Rectal smooth muscle tissue (tissue), 1 donor: Measurements from ENCODE around the gene PCDH7.
A peak's percentile ranks its signal among the peaks of the same experiment; 100 is the strongest.

Source experiments
- H3K27ac ChIP-seq: one replicate; pipeline ENCODE4 v1.7.0; 2013; ENCODE audit warnings: low read depth, low read length, inconsistent platforms
- H3K27me3 ChIP-seq: one replicate; pipeline ENCODE4 v1.7.0; 2013; ENCODE audit warnings: low read length; ENCODE audit not compliant: control insufficient read depth, insufficient read depth
- H3K36me3 ChIP-seq: one replicate; pipeline ENCODE4 v1.7.0; 2013; ENCODE audit warnings: low read length; ENCODE audit not compliant: control insufficient read depth, insufficient read depth
- H3K4me1 ChIP-seq: one replicate; pipeline ENCODE4 v1.7.0; 2013; ENCODE audit warnings: low read length; ENCODE audit not compliant: control insufficient read depth, insufficient read depth
- H3K4me3 ChIP-seq: one replicate; pipeline ENCODE4 v1.7.0; 2013; ENCODE audit warnings: low read length
- H3K9ac ChIP-seq: one replicate; pipeline ENCODE4 v1.7.0; 2013; ENCODE audit warnings: low read length

PCDH7 gene

DNA sequence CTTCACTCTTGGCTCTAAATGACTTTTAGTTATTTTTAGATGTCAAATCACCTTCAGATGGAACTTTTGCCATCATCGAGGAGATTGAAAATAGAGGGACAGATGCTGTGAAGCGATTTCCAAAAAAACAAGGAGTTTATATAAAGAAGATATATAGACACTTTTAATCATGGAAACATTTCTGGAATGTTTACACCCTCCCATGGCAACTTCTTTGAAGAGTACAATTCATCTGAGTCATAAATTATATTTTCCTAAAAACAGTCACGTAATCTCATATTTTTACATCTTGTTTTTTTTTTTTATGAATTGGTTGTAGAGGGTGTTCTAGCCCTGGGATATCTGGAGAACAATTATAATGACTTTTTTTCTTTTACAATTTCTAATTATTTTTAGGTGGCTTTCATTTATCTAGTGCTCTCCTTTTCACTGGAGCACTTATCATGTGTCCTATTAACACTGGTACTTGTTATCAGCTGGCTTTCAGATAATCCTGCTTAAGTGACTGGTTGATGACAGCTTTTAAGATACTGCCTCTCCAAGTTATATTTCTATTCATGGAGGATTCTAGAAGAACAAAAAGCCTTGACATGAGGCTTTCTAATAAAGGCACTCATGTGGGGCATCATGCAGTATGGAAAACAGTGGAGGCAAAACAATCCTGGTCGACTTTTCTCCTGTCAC lies 24.9 kb downstream of the PCDH7 start:
- Histone ChIP-seq H3K27me3 (no peaks in the 10 kb centered on the region), H3K4me3 (no peak overlapping the region), H3K4me1 (peaks cover 4% of the 10 kb centered on the region), H3K27ac (peak overlapping the region; percentile 2), H3K36me3 (no peaks in the 10 kb centered on the region), H3K9ac (no peak overlapping the region)

DNA sequence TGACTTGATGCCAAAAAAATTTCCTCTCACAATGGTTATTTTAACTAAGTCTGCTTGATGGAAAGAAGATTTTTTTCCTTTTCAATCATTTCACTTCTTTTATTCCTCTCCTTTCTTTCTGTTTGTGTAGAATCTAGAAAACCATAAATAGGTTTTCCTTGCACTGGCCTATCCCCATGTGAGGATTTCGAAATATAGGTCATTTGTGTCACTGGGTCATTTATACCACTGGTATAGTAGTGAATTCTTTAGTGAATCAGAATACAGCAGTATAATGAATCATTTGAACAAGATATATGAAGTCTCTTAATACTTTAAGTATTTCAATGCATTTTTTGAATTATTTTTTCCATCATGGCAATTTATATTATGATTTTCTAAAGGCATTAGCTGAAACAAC lies 26.6 kb downstream of the PCDH7 start:
- no peaks in the 10 kb centered on the region for H3K36me3 ChIP-seq
- H3K27ac ChIP-seq = no peak overlapping the region
- no peak overlapping the region for H3K4me3 ChIP-seq
- no peak overlapping the region for H3K9ac ChIP-seq
- peaks cover 4% of the 10 kb centered on the region for H3K4me1 ChIP-seq
- no peaks in the 10 kb centered on the region for H3K27me3 ChIP-seq

DNA sequence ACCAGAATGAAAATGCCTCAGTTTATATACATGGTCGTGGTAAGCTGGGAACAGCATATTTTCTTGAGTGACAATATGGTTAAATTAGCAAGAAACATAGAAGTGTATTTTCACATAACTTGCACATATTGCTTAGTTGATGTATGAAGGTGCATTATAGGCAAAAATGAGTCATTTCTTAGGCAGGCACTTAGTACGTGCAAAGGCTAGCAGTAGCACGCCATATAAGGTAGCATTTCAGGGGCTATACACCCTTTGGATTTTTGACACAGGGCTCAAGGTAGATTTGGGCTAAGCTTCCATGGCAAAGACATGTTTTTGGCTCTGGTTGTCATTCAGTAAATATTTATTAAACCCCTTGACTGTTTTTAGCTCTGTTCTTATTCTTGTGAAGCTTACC lies 33.1 kb downstream of the PCDH7 start:
- no peak overlapping the region for H3K9ac ChIP-seq
- no peaks in the 10 kb centered on the region for H3K27me3 ChIP-seq
- peak overlapping the region; percentile 42 for H3K27ac ChIP-seq
- no peaks in the 10 kb centered on the region for H3K36me3 ChIP-seq
- H3K4me1 ChIP-seq = peaks cover 14% of the 10 kb centered on the region
- H3K4me3 ChIP-seq = no peak overlapping the region

DNA sequence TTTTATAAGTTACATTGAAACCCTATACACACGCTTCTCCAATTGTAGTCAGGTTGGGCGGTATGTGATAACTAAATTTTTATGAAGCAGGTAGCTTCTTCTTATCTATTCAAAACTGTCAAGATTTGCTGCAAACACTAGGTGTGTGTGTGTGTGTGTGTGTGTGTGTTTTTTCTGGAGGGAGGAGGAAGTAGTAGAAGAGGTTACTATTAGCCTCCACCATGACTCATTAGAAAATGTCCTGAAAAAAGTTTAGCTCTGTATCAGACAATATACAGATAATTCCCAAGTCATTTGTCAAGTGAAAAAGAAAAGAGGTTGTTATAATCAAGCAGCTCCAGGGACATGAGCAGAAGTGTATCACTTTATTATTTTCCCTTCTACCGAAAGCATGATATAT lies 33.9 kb downstream of the PCDH7 start:
- Histone ChIP-seq H3K9ac (no peak overlapping the region), H3K36me3 (no peaks in the 10 kb centered on the region), H3K4me1 (peaks cover 14% of the 10 kb centered on the region), H3K27ac (no peak overlapping the region), H3K27me3 (no peaks in the 10 kb centered on the region), H3K4me3 (no peak overlapping the region)

DNA sequence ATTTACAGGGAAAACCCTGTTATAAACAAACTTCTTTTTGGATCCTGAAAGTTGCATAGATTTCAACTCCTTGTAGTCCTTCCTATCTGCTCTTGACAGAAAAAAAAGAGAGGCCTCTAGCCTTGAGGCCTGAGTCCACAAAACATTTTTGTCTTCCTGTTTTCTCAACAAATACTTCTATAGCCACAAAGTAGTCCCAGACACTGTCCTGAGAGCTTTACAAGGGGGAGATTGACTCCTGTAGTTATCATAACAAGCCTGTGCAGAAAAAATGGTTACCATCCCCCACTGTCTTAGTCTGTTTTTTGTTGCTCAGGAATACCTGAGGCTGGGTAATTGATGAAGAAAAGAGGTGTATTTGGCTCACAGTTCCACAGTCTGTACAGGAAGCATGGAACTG lies 35.2 kb downstream of the PCDH7 start:
- Histone ChIP-seq H3K4me1 (peaks cover 14% of the 10 kb centered on the region), H3K9ac (no peak overlapping the region), H3K27ac (peak overlapping the region; percentile 31)

DNA sequence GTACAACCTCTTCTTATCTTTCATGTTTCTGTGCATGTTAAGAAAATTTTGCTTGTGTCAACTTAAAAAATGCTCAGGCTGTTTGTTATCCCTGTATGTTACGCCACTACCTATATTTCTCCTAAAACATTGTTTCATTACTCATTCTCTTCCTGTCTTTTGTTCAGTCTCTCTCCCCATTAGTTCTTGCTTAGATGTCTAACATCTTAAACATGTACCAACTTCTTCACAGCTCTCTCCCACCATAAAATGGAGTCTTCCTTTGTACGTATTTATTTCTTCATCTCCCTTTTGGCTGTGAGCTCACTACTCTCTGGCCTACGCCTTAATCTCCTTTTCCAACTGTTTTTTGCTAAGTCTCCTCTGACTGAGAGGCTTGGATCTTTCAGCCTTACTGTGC lies 36.4 kb downstream of the PCDH7 start:
- Histone ChIP-seq H3K4me1 (peaks cover 14% of the 10 kb centered on the region), H3K9ac (no peak overlapping the region), H3K36me3 (no peaks in the 10 kb centered on the region), H3K27me3 (no peaks in the 10 kb centered on the region), H3K27ac (no peak overlapping the region), H3K4me3 (no peak overlapping the region)

More for the DNA sequence above, 35.2 kb downstream of the PCDH7 start:
- Histone ChIP-seq H3K36me3 (no peaks in the 10 kb centered on the region), H3K27me3 (no peaks in the 10 kb centered on the region), H3K4me3 (no peak overlapping the region)

DNA sequence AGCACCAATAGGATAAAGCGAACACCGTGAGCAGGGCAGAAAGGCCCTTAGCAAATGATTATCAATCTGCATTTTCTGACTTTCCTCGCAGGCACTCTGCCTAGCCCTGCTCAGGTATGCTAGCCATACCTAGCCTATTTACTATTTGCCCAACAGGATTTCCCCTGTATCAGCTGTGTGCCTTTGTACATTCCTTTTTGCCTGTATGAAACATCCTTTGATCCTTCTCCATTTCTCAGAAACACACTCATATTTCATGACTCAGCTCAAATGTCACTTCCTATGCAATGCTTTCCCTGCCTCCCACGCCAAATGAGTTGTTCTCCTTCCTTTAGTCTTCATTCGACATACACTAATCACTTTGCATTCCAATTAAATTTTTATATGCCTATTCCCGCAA lies 37.2 kb downstream of the PCDH7 start:
- Histone ChIP-seq H3K27me3 (no peaks in the 10 kb centered on the region), H3K9ac (no peak overlapping the region), H3K36me3 (no peaks in the 10 kb centered on the region), H3K4me1 (peaks cover 14% of the 10 kb centered on the region), H3K27ac (no peak overlapping the region), H3K4me3 (no peak overlapping the region)

DNA sequence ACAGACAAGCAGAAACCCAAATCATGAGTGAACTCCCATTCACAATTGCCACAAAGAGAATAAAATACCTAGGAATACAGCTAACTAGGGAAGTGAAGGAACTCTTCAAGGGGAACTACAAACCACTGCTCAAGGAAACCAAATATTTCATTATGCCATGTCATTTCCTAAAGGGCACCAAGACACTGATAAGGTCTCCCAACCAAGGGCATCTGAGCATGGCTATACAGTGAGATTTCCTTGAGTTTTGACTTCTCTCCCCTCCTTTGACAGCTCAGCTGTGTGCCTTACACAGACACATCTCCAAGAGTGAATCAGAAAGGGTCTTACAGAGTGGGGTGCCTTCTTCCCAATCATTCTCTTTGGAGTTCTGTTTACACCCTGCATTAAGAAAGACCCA lies 40.4 kb downstream of the PCDH7 start:
- Histone ChIP-seq H3K9ac (no peak overlapping the region), H3K4me1 (peaks cover 15% of the 10 kb centered on the region), H3K4me3 (no peak overlapping the region), H3K36me3 (no peaks in the 10 kb centered on the region), H3K27me3 (no peaks in the 10 kb centered on the region), H3K27ac (no peak overlapping the region)

DNA sequence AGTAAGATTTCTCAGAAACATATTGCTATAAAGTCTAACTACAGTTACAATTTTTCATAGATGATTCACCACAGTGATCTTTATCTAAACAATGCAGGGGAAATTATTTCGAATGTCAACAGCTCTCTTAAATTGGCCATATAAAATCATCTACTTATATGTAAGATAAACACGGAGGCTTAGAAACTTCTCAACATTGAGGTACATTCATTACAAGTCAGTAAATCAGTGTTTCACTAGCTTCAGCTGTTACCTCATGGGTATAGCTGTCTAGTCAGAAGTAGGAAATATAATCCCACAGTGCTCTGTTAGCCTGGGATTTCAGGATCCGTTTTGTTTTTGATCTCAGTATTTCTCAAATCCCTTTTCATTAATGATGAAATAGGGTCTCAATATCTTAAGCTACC lies 43.2 kb downstream of the PCDH7 start:
- H3K4me3 ChIP-seq = no peak overlapping the region
- peak overlapping the region; percentile 6 for H3K27ac ChIP-seq
- H3K36me3 ChIP-seq = no peaks in the 10 kb centered on the region
- H3K27me3 ChIP-seq = no peaks in the 10 kb centered on the region
- no peak overlapping the region for H3K9ac ChIP-seq
- H3K4me1 ChIP-seq = peaks cover 11% of the 10 kb centered on the region

DNA sequence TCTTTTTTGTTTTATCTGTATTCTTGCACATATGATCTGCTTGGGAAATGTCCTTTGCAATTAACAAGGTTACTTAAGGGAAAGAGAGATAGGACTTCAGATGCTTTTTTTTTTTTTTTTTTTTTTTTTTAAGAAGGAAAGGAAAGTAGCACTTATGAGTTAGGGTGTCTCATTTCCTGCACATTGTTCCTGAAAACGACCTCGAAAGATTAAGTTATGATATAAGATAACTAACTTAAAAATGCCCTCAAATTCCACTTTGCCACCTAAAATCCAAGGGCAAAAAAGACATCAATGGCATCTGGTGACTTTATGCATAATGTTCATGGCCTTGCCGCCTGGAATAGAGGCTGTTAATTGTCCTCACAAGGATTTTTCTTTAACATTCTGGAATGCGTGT lies 44.9 kb downstream of the PCDH7 start:
- no peaks in the 10 kb centered on the region for H3K27me3 ChIP-seq
- H3K27ac ChIP-seq = no peak overlapping the region
- H3K4me3 ChIP-seq = no peak overlapping the region
- no peak overlapping the region for H3K9ac ChIP-seq
- H3K4me1 ChIP-seq = peaks cover 16% of the 10 kb centered on the region
- no peaks in the 10 kb centered on the region for H3K36me3 ChIP-seq

DNA sequence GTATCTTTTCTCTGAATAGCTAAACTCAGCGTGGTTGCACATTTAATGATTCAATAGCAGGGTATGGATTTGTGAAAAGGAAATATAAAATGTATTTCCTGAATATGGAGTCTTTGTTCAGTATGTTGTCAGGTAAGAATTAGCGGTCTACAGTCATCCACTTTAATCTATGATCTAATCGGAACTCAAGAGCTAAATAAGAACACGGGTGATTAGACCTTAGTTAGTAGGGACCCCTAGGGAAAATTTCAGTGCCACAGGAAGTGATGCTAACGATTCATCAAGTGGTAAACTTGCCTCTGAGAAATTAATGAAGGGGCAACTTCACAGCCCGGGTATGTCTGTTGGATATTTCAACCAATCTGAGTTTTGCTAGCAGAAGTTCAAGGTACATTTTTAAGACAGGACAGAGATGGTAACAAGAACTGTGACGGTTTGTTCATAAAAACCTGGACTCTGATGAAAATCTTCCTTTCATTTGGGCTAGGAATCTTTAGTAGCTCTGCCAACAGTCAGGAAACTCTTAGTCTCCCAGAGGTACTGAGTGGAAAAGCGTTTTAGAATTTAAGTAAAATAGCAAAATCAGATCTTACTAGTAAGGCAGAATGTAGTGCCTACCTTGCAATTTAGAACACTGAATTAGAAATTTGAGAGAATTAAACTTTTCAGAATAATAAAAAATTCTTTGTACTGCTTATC lies 47.1 kb downstream of the PCDH7 start:
- Histone ChIP-seq H3K27me3 (no peaks in the 10 kb centered on the region), H3K4me3 (no peak overlapping the region)

DNA sequence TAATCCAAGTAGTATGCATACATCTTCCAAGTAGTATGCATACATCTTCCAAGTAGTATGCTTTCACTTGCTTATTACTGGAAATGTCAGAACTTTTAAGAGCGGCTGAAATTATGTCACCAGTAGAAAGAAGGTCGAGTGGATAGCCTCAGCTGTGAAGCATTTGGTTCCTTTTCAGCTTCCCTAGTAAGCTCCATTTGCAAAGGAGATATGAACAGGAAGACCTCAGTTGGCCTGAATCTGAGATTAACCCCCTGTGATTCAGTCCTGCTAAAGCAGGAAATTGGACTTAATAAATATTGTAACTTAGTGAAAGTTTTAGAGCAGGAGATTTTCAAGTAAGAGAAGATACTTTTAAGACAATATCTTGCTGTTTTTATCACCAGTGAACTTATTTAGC lies 48.1 kb downstream of the PCDH7 start:
- Histone ChIP-seq H3K9ac (no peak overlapping the region), H3K4me3 (no peak overlapping the region), H3K27me3 (no peaks in the 10 kb centered on the region), H3K27ac (no peak overlapping the region), H3K4me1 (peaks cover 23% of the 10 kb centered on the region), H3K36me3 (no peaks in the 10 kb centered on the region)

More for the DNA sequence above, 47.1 kb downstream of the PCDH7 start:
- Histone ChIP-seq H3K36me3 (no peaks in the 10 kb centered on the region), H3K27ac (peak overlapping the region; percentile 22), H3K9ac (no peak overlapping the region), H3K4me1 (peaks cover 24% of the 10 kb centered on the region)

DNA sequence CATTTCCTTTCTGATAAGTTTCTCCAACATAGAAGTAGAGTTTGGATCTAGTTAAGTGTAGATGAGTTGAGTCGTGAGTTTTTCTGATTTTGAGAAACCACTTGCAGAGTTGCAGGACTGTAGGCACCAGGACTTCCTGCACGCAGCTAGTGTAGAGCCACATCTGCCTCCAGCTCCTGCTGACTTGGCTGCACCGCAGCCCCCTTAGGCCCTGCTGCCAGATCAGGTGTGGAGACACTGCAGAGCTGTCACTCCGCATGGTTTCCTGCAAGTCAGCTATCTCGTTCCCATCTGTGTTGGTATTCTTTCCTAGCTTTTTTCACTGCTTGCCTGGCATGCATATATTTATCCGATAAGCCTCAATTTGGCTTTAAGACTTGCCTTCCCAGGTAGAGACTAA lies 48.9 kb downstream of the PCDH7 start:
- no peak overlapping the region for H3K4me3 ChIP-seq
- no peak overlapping the region for H3K27ac ChIP-seq

More for the DNA sequence above, 48.9 kb downstream of the PCDH7 start:
- Histone ChIP-seq H3K4me1 (peaks cover 15% of the 10 kb centered on the region), H3K27me3 (no peaks in the 10 kb centered on the region), H3K9ac (no peak overlapping the region), H3K36me3 (no peaks in the 10 kb centered on the region)
